SK-N-SH (cell line): ENCODE results near the gene ASTN2. TPM values are rescaled to one million over a fixed set of nuclear protein-coding genes. Genes with fewer than 3 reads are reported as not detected.

Experiments used
- CTCF ChIA-PET: fragments of 300-600, 350-600 bp; formaldehyde crosslinking; extraction: SDS; loops from one replicate; lab custom pipeline; 2021; lab: Yijun Ruan, JAX
- POLR2A ChIA-PET: fragments of 350-600 bp; sonication (Branson Sonifier 250); formaldehyde crosslinking; extraction: SDS; loops from one replicate; lab custom pipeline; 2020; ENCODE audit warnings: antibody characterized with exemption, inconsistent platforms; lab: Yijun Ruan, JAX
- DNase-seq: peaks from one replicate; pipeline ENCODE4 v3.0.0; 2012
- H2AFZ ChIP-seq: fragments of 200-600 bp; sonication (generic); 2 replicates; pipeline ENCODE4 v1.8.1; 2016; ENCODE audit warnings: antibody characterized with exemption, mild to moderate bottlenecking, low read depth
- H3F3A ChIP-seq: fragments of 200-600 bp; sonication (generic); replicated peaks from 2 replicates; pipeline ENCODE3; 2016; ENCODE audit warnings: antibody characterized with exemption, mild to moderate bottlenecking; ENCODE audit not compliant: insufficient read depth
- H3K27ac ChIP-seq, 2 experiments: fragments of 200-500 bp in 1 of 2; fragments of 200-600 bp in 1 of 2; sonication (Bioruptor generic) in 1 of 2; sonication (generic), shearing (Covaris generic) in 1 of 2; 2 replicates each; pipeline versions ENCODE4 v1.5.1 to v1.6.1; 2014 to 2016; ENCODE audit warnings: low read depth in 2 of 2, inconsistent platforms in 1 of 2, low read length in 1 of 2, mild to moderate bottlenecking in 1 of 2, mixed read lengths in 1 of 2
- H3K27me3 ChIP-seq: fragments of 200-600 bp; sonication (generic), shearing (Covaris generic); 2 replicates; pipeline ENCODE4 v1.6.1; 2016; ENCODE audit warnings: mixed run types; ENCODE audit not compliant: insufficient read depth
- H3K36me3 ChIP-seq, 2 experiments: fragments of 200-500 bp in 1 of 2; fragments of 200-600 bp in 1 of 2; sonication (Bioruptor generic) in 1 of 2; sonication (generic) in 1 of 2; replicated peaks in 1 of 2; 2 replicates each; pipeline versions ENCODE3 to v1.5.1; 2014 to 2016; ENCODE audit warnings: low read length in 1 of 2, mild to moderate bottlenecking in 1 of 2; ENCODE audit not compliant: insufficient read depth in 2 of 2, control insufficient read depth in 1 of 2
- H3K4me1 ChIP-seq, 2 experiments: fragments of 200-500 bp in 1 of 2; fragments of 200-600 bp in 1 of 2; sonication (Bioruptor generic) in 1 of 2; sonication (generic), shearing (Covaris generic) in 1 of 2; 2 replicates each; pipeline versions ENCODE4 v1.5.1 to v1.6.1; 2014 to 2016; ENCODE audit warnings: low read depth in 1 of 2, low read length in 1 of 2, mixed run types in 1 of 2; ENCODE audit not compliant: insufficient read depth in 2 of 2, control insufficient read depth in 1 of 2
- H3K4me2 ChIP-seq: fragments of 200-600 bp; sonication (generic), shearing (Covaris generic); 2 replicates; pipeline ENCODE4 v1.6.1; 2017; ENCODE audit warnings: mixed run types
- H3K4me3 ChIP-seq, 2 experiments: fragments of 200-500 bp in 1 of 2; fragments of 200-600 bp in 1 of 2; sonication (Bioruptor generic) in 1 of 2; sonication (generic), shearing (Covaris generic) in 1 of 2; 2 replicates each; pipeline versions ENCODE4 v1.5.1 to v1.8.1; 2014 to 2016; ENCODE audit warnings: low read depth in 2 of 2, inconsistent platforms in 1 of 2, low read length in 1 of 2, mild to moderate bottlenecking in 1 of 2, mixed read lengths in 1 of 2, moderate library complexity in 1 of 2
- H3K79me2 ChIP-seq: fragments of 200-600 bp; sonication (generic); 2 replicates; pipeline ENCODE4 v1.8.1; 2017; ENCODE audit warnings: mild to moderate bottlenecking; ENCODE audit not compliant: insufficient read depth
- H3K9ac ChIP-seq: fragments of 200-600 bp; sonication (generic); 2 replicates; pipeline ENCODE4 v1.6.1; 2017; ENCODE audit warnings: mixed run types
- H3K9me2 ChIP-seq: fragments of 200-600 bp; sonication (generic); 2 replicates; pipeline ENCODE4 v1.6.1; 2017; ENCODE audit warnings: mixed run types
- H3K9me3 ChIP-seq: fragments of 200-600 bp; sonication (generic); 2 replicates; pipeline ENCODE4 v1.6.1; 2017; ENCODE audit warnings: mixed run types, mild to moderate bottlenecking, moderate library complexity
- H4K20me1 ChIP-seq: fragments of 200-600 bp; sonication (generic); 2 replicates; pipeline ENCODE4 v1.6.1; 2017; ENCODE audit warnings: mild to moderate bottlenecking, mixed run types; ENCODE audit not compliant: insufficient read depth
- ELF1 ChIP-seq: IDR thresholded peaks from 2 replicates; pipeline ENCODE4 v1.4.0; 2012
- FOSL2 ChIP-seq: IDR thresholded peaks from 2 replicates; pipeline ENCODE4 v1.4.0; 2012; ENCODE audit warnings: low read depth, mild to moderate bottlenecking, moderate library complexity, borderline replicate concordance
- FOXJ3 ChIP-seq: sonication (generic); formaldehyde crosslinking; IDR thresholded peaks from 2 replicates; pipeline ENCODE4 v1.5.1; 2020; ENCODE audit warnings: mild to moderate bottlenecking, missing genetic modification reagents
- FOXM1 ChIP-seq: IDR thresholded peaks from 2 replicates; pipeline ENCODE4 v1.4.0; 2012; ENCODE audit warnings: low read depth, mild to moderate bottlenecking
- GATA2 ChIP-seq: sonication (generic); formaldehyde crosslinking; IDR thresholded peaks from 2 replicates; pipeline ENCODE4 v1.5.0; 2020; ENCODE audit warnings: mild to moderate bottlenecking, missing genetic modification reagents
- POLR2AphosphoS5 ChIP-seq: IDR thresholded peaks from 2 replicates; pipeline ENCODE4 v1.6.1; 2012; ENCODE audit warnings: low read depth, low read length
- RCOR1 ChIP-seq: fragments of 150-350 bp; IDR thresholded peaks from 2 replicates; pipeline ENCODE4 v1.6.1; 2017; ENCODE audit warnings: antibody characterized with exemption, low read length
- SIN3A ChIP-seq: IDR thresholded peaks from 2 replicates; pipeline ENCODE4 v1.6.1; 2012; ENCODE audit warnings: low read depth, mild to moderate bottlenecking, low read length, moderate library complexity, borderline replicate concordance
- SMC3 ChIP-seq: IDR thresholded peaks from 2 replicates; pipeline ENCODE4 v1.6.1; 2012; ENCODE audit warnings: low read depth, low read length, improper control_type of control experiment
- TAF1 ChIP-seq: IDR thresholded peaks from 2 replicates; pipeline ENCODE4 v1.6.1; 2012; ENCODE audit warnings: low read depth, mild to moderate bottlenecking, low read length, moderate library complexity, borderline replicate concordance
- YY1 ChIP-seq: IDR thresholded peaks from 2 replicates; pipeline ENCODE4 v1.4.0; 2012; ENCODE audit warnings: low read depth, mild to moderate bottlenecking
- WGBS: methylation state at CpG from one replicate; pipeline ENCODE4 v1.1.6; 2017; ENCODE audit warnings: low lambda C conversion rate; 5-methylcytosine and 5-hydroxymethylcytosine counted together
- polyA plus RNA-seq, 3 experiments: library from polyadenylated mRNA; depleted of rRNA; stranded (reverse); fragments of >200 nt; gene quantifications; 2 replicates each; pipeline ENCODE4 v1.2.3, GENCODE V29; 2012
- TF ChIP-seq, protein P1 (sequence below): fragments of 150-350 bp; IDR thresholded peaks from 2 replicates; pipeline ENCODE4 v1.6.1; 2016; ENCODE audit warnings: mild to moderate bottlenecking, low read depth, low read length
- TF ChIP-seq, protein P2 (sequence below): fragments of 200-600 bp; sonication (generic); IDR thresholded peaks from 2 replicates; pipeline ENCODE4 v1.6.1; 2017; ENCODE audit warnings: antibody characterized with exemption, mild to moderate bottlenecking, moderate library complexity
- TF ChIP-seq, protein P3 (sequence below): fragments of 150-350 bp; IDR thresholded peaks from 2 replicates; pipeline ENCODE4 v1.6.1; 2017; ENCODE audit warnings: antibody characterized with exemption, low read length, low read depth, borderline replicate concordance

The ASTN2 gene
- polyA plus RNA-seq, 1 of the 3 experiments (the other 2 are of a cell fraction): 6.6 TPM

DNA sequence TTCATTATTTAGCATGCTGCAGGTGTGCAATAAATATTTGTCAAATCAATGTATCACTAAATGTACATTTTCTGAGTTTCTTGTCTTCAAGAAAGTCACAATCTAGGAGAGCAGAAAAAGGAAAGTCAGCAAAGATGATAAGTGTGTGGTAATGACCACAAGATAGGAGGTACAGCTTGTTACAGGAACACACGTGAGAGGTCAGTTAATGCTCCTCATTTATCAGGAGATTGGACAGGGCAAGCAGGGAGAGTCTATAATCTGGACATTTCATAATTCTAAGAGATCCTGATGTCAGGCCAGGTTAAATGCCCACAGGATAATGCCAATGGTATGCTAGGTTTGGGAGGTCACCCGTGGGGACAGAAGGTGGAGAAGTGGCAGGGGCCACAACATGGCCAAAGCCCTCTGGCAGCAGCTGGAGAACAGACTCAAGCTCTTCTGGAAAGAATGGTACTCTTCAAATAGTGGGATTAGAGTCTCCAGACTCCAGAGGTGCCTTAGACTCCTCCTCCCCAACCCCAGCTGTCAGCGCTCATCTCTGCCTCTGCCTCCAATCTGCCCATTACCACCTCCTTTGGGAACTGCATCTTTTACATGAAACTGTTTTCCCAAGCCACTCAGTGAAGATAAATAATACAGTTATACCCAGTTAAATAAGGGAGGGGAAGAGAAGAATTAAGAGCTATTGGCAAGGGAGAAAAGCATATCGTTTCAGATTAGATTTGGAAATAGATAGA lies 114.3 kb downstream of the ASTN2 start:
- WGBS: 26% methylated on average over 4 of the region's 4 CpGs
- H3K4me1 ChIP-seq: peaks cover 0 to 40% of the 10 kb centered on the region in 2 experiments; a peak in 2 of 4 replicates
- H2AFZ ChIP-seq: no peak overlapping the region
- no peaks in the 10 kb centered on the region for H3K9me3 ChIP-seq
- H3K4me2 ChIP-seq: no peak overlapping the region
- no peaks in the 10 kb centered on the region for H3K79me2 ChIP-seq
- H4K20me1 ChIP-seq: no peaks in the 10 kb centered on the region
- H3K4me3 ChIP-seq: no peak overlapping the region
- no peak overlapping the region for H3K9ac ChIP-seq
- peak overlapping the region in 1 of 2 experiments; percentile 28; a peak in 1 of 4 replicates for H3K27ac ChIP-seq
- no peaks in the 10 kb centered on the region for H3K9me2 ChIP-seq
- no peaks in the 10 kb centered on the region for H3K27me3 ChIP-seq
- TF ChIP-seq FOXM1 (no peak), SMC3 (no peak), TAF1 (no peak), FOXJ3 (CRISPR knock-in tag) (no peak), POLR2AphosphoS5 (no peak), YY1 (no peak), SIN3A (no peak), GATA2 (no peak), ELF1 (no peak), RCOR1 (no peak), FOSL2 (no peak)
- TF ChIP-seq, protein P1, sequence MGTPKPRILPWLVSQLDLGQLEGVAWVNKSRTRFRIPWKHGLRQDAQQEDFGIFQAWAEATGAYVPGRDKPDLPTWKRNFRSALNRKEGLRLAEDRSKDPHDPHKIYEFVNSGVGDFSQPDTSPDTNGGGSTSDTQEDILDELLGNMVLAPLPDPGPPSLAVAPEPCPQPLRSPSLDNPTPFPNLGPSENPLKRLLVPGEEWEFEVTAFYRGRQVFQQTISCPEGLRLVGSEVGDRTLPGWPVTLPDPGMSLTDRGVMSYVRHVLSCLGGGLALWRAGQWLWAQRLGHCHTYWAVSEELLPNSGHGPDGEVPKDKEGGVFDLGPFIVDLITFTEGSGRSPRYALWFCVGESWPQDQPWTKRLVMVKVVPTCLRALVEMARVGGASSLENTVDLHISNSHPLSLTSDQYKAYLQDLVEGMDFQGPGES: no peak
- TF ChIP-seq, protein P2, sequence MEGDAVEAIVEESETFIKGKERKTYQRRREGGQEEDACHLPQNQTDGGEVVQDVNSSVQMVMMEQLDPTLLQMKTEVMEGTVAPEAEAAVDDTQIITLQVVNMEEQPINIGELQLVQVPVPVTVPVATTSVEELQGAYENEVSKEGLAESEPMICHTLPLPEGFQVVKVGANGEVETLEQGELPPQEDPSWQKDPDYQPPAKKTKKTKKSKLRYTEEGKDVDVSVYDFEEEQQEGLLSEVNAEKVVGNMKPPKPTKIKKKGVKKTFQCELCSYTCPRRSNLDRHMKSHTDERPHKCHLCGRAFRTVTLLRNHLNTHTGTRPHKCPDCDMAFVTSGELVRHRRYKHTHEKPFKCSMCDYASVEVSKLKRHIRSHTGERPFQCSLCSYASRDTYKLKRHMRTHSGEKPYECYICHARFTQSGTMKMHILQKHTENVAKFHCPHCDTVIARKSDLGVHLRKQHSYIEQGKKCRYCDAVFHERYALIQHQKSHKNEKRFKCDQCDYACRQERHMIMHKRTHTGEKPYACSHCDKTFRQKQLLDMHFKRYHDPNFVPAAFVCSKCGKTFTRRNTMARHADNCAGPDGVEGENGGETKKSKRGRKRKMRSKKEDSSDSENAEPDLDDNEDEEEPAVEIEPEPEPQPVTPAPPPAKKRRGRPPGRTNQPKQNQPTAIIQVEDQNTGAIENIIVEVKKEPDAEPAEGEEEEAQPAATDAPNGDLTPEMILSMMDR: no peak
- TF ChIP-seq, protein P3, sequence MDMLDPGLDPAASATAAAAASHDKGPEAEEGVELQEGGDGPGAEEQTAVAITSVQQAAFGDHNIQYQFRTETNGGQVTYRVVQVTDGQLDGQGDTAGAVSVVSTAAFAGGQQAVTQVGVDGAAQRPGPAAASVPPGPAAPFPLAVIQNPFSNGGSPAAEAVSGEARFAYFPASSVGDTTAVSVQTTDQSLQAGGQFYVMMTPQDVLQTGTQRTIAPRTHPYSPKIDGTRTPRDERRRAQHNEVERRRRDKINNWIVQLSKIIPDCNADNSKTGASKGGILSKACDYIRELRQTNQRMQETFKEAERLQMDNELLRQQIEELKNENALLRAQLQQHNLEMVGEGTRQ: no peak
- H3K36me3 ChIP-seq: no peaks in the 10 kb centered on the region
- DNase-seq: no peak
- POLR2A ChIA-PET: interaction anchor here (0.6 to 1.5 kb wide), 3 partner anchors 16 to 67 kb away, joined by 3 to 4 read pairs (median 3); no protein-coding TSS in a partner anchor
- no peaks in the 10 kb centered on the region for H3F3A ChIP-seq
- CTCF ChIA-PET: interaction anchor here (0.9 kb wide), 1 partner anchor 110 kb away, joined by 3 read pairs; no protein-coding TSS in a partner anchor
